Epithelial cell of prostate (primary cell): ENCODE data around the gene POC1A.
A peak's percentile ranks its signal among the peaks of the same experiment; 100 is the strongest.

Experiments
- DNase-seq: peaks from one replicate; pipeline ENCODE4 v3.0.0-alpha.2; 2011; ENCODE audit warnings: low read depth, low spot score
- H3K27ac ChIP-seq: fragments of 450-650 bp; 2 replicates; pipeline ENCODE4 v1.5.1; 2017; ENCODE audit warnings: mild to moderate bottlenecking

Gene POC1A

DNA sequence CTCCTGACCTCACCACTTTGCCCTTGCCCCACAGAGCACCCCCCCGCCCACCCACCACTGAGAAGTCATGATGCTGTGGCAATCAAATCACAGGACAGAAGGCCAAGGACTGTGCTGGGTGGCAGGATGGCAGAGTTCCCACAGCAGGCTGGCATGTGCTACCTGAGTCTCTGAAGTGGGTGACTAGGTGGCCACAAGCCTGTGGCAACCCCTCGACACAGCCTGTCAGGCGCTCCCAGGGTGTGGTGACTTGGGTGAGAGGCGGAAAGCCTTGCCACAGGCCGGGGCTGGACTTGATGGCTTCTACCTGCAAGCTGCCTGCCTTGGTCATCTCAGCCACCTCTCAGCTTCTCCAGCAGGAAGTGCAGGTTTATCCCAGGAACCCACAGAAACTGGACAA lies 82.2 kb downstream of the POC1A start:
- H3K27ac ChIP-seq, result no peak overlapping the region

DNA sequence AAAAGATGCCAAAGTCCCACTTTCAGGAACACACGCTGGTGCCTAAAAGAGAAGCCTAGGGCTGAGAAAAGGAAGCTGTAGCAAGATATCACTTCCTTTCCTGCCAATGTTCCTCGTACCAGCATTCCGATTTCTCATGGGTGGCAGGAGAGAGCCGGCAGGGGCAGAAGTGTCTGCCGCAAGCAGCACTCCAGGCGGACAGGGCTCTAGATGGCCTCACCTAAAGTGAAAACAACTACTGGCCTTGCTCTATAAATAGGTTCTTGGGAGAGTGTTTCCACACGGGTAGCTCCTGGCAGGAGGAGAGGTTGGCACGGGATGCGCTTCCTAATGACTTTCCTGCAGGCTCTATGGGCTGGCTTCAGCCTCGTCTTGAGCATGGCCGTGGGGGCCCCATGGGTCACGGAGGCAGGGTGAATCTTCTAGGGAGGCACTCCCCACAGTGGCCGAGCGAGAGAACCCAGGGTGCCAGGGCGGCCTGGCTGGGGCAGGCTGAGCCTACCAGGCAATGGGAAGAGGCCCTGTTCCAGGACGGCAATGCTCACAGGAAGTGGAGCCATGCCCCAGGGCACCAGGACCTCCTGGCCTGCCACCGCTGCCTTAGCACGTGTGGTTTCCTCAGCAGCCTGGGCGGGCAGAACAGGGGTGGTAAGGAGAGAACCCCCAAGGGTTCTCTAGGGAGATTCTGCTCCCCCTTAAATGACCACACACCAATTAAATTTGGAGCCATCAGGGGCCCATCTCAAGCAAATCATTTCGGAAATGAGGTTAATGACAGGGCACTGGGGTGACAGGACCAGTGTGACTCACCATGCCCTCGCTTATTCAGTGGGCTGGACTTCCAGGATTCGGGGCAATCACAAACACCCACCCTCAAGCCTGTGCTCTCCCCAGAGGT lies 83.2 kb downstream of the POC1A start:
- H3K27ac ChIP-seq, result no peak overlapping the region
- DNase-seq, result no peak

More for the DNA sequence above, 82.2 kb downstream of the POC1A start:
- no peak for DNase-seq

DNA sequence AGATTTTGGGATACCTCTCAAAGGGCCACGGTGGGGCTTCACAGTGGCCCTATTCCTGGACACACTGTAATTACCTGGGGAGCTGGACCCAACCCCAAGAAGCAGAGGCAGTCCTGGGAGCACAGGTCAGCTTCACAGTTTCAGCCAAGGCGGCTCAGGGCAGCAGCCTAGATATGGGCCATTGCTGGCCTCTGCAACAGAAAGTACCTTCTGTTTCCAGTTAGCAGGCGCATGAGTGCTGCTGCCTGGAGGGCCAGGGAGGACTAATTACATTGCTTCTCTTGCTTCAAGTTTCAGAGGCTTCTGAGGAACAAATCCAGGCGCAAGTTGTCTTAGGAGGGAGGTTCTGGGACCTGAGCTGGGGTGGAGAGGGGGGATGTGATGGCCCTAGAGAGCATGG lies 84.4 kb downstream of the POC1A start:
- no peak for DNase-seq
- H3K27ac ChIP-seq, result no peak overlapping the region

DNA sequence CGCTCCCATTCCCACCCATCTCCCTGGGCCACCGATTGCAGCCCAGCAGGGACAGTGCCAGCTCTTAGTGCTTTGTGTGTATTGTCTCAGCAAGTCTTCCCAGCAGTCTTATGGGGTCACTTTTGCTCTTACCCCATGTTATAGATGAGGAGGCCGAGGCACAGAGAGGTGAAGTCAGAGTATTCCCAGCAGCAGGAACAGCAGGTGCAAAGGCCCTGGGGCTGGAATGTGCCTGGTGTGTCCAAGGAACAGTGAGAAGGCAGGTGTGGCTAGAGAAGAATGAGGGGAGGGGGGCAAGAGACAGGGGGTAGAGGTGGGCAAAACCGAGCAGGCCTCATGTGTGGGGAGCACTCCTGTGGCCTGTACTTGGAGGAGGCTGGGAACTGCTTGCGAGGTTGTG lies 85.1 kb downstream of the POC1A start:
- no peak overlapping the region for H3K27ac ChIP-seq
- no peak for DNase-seq

DNA sequence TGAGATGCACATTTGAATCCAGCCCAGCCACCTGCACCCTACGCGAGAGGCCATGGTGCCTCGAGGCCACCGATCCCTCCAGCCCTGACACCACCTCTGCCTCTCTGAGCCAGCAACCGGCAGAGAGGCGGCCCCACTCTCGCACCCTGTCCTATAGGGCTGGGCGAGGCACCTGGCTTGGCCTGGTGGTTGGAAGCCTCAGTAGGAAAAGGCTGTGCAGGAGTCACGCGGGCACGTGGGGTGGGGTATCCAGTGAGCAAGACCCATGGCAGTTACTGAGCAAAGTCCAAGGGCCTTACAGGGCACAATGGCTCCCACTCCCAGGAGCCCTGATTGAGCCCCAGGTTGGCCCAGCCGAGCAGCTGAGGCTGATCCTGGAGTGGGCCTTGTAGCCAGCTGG lies 85.5 kb downstream of the POC1A start:
- no peak for DNase-seq
- H3K27ac ChIP-seq, result no peak overlapping the region

DNA sequence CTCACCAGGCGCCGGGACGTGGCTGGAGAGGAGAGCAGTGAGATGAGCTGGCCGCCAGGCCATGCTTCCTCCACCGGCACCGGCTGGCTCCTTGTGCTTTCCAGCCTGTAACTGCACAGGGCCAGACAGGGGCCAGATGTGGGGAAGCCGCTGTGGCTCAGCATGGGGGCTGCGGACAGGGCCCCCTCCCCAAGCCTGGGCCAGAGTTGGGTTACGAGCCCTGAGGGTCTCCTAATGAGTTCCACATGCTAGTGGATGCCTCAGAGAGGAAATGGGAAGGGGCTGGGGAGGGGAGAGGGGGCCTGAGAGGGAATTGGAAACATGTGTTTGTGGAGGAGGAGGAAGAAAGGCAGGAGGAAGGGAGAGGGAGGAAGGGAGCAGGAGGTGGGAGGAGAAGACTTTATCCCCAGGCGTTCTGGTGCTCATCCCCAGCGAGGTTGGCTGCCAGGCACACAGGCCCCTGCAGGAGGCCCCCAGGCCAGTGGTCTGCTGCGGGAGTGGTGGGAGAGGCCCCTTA lies 86.1 kb downstream of the POC1A start:
- DNase-seq, result no peak
- no peak overlapping the region for H3K27ac ChIP-seq

DNA sequence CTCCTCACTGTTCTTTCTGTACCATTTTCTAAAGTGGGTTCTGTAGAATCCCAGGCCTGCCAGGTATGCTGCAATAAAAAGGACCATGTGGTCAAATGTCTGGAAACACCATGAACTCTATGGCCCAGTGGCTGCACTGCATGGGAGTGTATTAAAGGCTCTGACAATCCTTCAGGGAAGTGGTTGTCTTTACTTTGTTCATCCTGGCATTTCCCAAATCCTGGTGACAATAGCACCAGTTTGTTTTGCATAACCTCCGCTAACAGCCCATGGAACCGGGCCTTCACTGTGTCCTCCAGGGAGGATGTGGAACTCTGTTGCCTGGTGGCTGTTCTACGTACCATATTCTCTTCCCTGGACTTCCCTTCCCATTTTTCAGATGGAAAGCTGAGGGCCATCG lies 86.7 kb downstream of the POC1A start:
- peak overlapping the region; percentile 92 for H3K27ac ChIP-seq
- no peak for DNase-seq

DNA sequence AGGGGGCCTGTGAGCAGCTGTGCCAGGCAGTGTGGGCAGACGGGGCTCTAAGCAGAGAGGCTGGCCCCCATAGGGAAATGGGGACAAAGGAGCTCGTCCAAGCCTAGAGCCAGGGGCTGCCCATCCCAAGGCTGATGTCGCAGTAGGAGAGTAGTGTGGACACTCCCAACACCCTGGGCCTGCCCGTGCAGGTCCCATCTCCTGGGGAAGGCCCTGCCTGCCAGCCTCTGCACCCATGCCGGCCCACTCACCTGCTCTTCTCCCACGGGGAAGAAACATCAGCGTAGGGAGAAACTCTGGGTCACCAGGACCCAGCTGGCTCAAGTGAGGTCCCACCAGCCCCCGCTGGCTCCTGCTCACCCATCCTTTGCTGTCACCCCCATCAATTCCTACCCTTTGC lies 87.2 kb downstream of the POC1A start:
- no peak for DNase-seq
- H3K27ac ChIP-seq, result peak overlapping the region; percentile 92

DNA sequence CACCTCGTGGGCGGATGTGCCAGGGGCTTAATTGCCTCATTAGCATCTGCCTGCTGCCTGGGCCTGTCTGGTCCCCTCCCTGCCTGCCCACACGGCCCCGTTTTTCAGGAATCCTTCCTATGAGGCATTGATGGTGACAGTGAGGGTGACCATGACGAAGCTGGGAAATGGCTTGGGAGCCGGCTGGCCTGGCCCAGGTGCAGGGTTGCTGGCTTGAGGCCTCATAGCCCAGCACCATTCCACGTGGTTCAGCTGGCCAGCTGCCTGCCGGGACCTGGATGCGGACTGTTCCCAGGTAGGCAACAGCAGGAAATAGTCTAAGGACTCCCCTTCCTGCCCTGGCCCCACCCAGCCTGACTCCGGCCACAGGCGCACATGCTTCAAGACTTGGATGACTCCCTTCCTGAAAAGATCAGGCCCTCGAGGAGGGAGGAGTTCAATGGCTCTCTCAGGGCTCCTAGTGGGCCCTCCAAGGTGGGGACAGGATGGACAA lies 88.9 kb downstream of the POC1A start:
- peak overlapping the region; percentile 92 for H3K27ac ChIP-seq
- no peak for DNase-seq

DNA sequence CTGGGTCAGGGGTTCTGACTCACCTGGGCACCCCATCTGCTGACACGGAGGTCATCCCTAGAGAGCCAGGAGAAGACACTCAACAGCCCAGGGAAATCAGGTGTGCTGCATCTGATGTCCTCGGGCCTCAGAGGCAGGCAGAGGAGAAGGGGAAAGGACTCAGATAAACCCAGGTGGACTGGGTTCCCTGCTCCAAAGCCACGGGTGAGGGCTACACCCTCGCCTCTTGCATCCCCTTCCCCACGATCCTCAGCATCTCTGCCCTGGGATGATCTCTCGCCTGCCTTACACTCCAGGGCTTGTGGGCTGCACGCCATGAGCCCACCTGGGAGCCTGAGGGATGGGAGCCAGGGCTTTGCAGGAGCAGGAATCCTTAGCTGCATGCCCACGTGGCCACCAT lies 89.7 kb downstream of the POC1A start:
- H3K27ac ChIP-seq, result peak overlapping the region; percentile 92
- DNase-seq, result no peak

DNA sequence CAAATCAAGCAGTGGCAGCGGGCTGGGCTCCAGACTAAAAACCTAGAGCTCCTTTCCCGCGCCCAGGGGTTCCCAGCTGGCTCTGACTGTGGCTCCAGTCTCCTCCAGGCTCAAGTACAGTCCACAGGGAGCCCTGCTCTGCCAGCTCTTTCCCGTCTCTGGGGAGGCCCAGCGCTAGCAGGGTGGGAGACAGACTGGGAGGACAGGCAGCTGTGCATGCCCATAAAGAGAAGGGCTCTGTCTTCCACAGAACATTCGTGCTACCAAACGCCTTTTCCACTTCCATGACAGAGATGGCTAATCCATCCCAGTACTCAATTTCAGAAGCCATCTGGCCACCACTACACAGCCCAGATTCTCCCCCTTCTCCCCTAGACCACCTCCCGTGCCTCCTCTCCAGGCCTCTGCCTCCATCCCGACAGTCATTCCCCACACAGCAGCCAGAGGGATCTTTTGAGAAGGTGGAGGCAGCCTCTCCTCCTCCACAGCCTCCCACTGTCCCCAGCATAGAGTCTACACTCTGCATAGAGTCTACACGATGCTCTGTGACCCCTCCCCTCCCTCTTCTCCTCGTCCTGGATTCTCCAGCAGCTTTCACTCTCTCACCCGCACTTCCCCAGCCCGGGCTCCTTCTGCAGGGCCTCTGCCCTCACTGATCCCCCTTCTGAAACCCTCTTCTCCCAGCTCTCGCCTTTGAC lies 91.0 kb downstream of the POC1A start:
- peak overlapping the region; percentile 92 for H3K27ac ChIP-seq
- DNase-seq, result no peak

DNA sequence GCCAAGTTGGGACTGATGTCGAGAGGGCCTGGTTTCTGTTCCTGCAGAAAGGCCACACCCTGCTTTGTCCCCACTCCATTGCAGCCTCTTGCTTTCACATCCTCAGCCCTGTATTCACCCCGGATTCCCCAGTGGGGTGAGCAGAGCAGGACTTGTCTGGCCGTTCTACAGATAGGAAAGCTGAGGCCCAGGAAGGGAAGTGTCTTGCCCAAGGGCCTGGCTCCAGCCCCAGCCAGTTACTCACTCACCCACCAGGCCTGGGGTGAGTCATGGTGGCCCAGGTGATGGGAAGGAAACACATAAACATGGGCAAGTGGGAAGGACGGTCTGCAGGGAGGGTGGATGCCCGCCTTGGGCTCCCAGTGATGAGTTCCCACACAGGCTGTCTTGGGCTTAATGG lies 91.7 kb downstream of the POC1A start:
- DNase-seq, result peak; percentile 94
- H3K27ac ChIP-seq, result peak overlapping the region; percentile 92

DNA sequence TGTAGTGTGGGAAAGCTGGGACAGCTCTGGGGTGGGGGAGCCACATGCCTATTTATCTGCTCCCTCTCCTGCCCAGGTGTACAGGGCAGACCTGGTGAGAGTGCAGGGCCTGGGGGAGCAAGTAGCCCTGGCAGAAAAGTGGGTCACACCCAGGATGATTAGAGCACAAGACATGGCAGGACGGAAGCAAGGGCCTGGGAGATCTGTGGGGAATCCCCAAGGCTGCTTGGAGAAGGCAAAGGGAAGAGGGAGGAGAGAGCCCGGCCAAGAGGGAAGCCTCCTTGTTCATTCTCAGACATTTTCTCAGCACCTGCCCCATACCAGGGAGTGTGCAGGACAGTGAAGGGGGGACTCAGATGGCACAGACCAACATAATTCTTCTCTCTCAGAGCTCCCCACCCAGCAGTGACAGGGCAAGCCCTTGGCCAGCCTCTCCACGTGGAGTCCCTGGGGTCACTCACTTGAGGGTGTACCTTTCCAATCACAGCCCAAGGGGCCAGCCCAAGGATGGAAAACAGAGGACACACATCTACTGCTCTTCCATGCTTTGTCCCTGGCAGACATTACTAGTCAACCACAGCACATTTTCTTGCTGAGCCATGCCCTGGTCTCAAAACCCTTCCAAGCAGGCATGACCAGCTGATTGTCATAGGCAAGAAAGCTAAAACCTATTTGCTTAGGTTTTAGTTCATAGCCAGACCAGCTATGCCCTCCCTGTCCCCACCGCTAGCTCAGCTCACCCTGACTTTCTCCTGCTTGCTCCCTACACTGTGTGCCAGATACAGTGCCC lies 92.9 kb downstream of the POC1A start:
- peak overlapping the region; percentile 92 for H3K27ac ChIP-seq
- no peak for DNase-seq

DNA sequence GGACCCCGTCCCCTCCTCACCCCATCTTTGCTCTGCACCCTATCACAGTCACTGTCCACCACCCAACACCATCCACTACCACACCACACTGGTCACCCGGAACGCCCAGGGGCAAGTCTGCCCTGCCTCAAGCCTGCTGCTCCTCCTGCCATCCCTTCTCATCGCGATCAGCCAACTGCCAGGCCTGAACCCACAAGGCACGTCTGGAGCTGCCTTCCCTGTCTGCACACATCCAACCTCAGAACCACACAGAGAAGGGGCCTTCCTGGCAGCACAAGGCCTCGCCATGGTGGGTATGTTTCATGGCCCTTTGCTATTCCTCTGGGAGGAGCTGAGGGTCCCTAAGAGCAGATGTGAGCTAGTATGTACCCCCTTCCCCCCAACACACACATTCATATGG lies 94.4 kb downstream of the POC1A start:
- peak overlapping the region; percentile 92 for H3K27ac ChIP-seq
- DNase-seq, result no peak

DNA sequence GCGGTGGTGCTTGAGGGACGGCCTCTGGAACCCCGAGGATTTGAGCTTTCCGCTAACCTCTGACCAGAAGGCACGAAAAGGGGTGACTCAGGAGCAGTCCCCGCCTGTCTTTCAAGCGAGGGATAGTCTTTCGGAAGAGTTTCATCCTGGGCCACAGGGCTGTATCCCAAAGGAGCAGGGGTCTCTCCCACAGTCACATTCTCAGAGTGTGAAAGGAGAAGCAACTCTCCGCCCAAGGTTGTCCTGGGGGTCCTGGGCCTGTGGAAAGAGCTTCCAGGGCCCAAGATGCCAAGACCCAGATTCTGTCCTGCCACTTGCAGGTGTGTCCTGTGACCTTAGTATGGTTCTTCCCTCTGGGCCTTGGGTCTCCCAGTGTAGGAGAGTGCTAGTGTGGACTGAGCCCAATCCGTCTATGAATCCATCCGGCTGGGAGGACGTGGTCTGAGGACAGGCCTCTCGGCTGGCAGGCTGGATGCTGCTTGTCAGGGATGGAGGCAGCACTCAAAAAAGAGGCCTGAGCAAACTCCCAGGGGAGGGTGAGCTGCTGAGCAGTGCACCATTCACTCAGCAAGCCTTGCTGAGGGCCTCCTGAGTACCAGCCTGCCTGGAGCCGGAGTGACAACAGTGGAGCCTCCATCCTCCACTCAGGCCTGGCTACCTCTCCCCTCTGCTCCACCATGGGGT lies 96.3 kb downstream of the POC1A start:
- peak overlapping the region; percentile 100 for H3K27ac ChIP-seq
- no peak for DNase-seq

DNA sequence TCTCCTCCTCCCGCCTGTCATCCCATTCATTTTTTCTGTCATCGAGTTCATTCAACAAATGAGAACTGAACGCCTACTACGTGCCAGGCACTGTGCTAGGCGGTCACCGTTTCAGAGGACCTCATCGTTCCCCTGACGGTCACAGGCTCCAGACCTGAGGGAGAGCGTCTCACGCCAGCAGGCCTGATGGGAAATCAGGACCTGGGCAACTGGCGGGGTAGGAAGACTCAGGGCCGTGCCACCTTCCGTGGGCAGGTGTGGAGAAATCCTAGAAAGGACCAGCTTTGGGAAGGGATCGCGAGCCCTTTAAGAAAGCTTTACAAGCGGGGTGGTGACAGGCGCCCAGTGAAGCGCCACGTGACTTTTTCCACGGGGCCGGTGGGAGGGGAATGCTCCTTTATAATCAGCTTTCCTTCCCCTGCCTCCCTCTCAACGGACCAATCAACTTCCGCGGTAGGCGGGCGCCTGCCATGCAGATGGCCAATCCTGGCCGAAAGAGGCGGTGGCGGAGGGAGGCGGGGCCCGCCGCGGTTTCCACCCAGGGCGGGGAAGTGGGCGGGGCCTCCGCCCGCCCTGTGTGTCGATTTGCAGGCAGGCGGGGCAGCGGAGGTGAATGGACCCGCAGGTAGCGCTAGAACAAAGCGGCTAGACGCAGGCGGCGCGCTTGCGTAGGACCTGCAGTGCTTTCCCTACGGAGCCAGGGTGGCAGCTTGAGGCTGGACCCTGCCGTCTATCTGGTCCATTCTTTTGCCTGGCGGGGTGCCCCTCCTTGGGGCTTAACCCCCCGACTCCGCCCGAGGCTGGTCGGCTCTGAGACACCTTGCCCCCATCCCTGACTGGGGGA lies 97.0 kb downstream of the POC1A start:
- peak overlapping the region; percentile 100 for H3K27ac ChIP-seq
- DNase-seq, result peak; percentile 97

DNA sequence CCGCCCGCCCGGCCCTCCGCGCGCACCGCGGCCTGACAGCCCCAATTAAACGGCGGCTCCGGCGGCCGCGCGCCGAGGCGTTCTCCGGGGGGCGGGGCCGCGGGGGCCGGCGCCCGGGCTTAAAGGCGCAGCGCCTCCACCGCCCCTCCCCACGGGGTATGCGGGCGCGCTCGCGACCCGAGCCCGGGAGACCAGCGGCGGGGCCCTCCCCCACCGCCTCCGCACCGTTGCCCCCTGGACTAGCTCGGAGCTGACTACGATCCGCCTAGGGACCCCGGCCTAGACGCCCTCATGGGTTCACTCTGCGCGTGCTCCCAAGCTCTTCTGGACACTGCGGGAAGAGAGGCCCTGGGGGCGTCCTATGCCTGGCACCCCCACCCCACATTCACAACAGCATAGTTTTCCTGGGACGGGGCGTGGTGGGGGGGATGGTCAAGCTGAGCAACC lies 97.7 kb downstream of the POC1A start, which contains the start of gene DUSP7:
TSS of gene DUSP7 (minus strand) at position 51 of the 447 bp plus-strand sequence. CDS start 205 bp downstream, outside the sequence.
- no peak for DNase-seq
- peak within 1 kb of the TSS; percentile 100 for H3K27ac ChIP-seq

DNA sequence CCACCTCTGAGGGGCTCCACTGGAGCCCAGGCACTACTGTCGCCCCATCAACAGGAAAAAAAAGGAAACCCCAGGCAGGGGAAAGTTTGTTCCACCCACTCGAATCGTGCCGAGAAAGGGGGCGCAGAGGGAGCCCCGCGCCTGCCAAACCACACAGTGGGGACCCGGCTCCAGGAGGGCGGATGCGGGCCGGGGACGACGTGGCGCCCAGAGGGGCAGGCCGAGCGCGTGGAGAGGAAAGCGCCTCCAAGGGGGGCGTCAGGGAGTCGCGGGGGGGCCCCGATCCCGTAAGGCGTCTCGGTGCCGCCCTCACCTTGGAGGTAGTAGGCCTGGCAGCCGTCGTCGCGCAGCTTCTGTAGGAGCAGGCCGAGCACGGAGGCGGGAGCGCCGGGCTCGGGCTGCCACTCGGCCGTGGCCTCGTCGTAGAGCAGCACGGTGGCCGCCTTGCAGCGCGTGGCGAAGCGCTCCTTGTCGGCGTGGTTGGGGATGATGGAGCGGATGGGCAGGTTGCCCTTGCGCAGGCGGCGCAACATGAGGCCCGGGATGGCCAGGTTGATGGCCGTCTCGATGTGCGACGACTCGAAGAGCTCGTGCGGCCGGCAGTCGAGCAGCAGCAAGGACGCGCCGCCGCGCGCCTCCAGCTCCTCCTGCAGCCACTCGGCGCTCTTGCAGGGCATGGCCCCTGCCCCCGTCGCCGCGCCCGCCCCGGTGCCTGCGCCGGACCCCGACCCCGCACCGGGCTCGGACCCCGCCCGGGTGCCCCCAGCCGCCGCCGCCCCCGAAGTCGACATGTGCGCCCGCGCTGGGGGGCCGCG lies 98.5 kb downstream of the POC1A start:
- no peak for DNase-seq
- H3K27ac ChIP-seq, result peak overlapping the region; percentile 100
